Stimulated activated CD4-positive, alpha-beta T cell treated with anti-CD3 and anti-CD28 coated beads, TNF-alpha, amount 100 ng/mL, for 4 hours (primary cell): ENCODE data around the gene LRRC36.
"Not testable (repeated sequence)": the region's sequence is repeated elsewhere in the genome, so short reads cannot be mapped to it uniquely, and the experiment has no call there.

Source experiments
- DNase-seq, 3 experiments: peaks; one replicate each; pipeline ENCODE4 v3.0.0-alpha.2; 2020; ENCODE audit warnings: low read depth in 3 of 3

Gene LRRC36

DNA sequence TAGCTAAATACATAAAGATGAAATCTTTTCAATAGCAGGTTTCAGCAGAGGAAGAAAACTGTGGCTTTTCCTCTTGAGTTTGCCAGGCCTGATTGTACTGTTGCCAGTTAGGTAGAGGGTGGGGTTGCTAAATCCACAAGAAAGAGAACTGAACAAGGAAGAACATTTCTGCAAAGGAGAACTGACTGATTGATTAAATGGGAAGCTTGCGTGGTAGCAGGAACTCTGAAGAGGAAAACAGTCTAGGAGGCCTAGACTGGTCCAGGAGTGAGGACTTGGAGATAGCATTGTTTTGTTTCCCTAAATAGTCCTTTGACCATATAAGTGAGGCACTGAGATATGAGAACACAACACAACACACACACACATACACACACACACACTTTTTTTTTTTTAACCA lies 18.8 kb downstream of the LRRC36 start:
- no peak for DNase-seq

DNA sequence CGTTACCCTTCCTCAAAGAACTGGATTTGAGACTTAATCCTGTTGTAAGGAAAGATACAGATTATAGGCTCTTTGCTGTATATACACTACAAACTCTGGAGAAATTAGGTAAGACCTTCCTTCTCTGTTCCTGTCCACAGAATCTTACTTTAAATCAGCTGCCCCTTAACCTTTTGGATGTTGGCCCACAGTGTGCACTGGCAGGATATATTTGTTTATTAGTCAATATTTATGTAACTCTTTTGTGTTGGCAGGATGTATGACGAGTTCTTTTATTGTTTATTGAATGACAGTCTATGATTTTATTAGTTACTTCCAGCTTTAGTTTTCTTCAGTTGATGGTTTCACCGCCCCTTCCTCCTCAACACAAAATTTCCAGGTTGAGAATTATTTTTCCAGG lies 19.7 kb downstream of the LRRC36 start:
- no peak for DNase-seq

DNA sequence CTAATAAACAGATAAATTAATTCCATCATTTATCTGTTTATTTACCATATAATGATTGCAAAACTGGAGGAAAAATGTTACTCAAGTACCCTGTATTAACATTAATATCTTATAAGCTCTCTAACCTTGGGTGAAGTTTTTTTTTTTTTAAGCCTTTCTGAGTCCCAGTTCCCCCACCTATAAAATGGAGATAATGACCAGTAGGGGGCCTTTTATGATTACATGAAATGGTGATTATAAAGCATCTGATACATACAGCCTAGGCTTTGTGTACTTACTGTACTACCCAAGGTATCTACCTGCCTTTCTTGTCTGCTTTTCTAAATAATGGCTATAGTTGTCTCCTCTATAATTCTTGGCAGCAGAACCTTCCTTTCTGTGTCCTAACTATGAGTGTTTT lies 22.6 kb downstream of the LRRC36 start:
- DNase-seq, result no peak

DNA sequence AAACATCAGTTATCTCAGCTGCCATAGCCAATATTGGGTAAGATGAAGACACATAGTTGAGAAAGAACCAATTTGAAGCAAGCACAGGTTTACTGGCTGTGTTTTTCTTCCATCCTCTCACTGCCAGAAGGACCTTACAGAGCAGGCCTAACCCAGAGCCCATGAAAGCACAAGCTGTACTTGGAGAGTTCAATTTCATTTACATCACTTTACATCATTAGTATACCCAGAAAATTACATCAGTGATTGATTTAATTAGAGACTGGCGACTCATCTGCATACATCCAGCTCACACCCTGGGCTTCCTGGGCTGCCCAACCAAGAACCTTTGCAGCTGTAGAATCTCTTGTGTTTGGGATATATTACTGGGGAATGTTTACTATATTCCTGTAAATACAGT lies 23.7 kb downstream of the LRRC36 start:
- DNase-seq, result no peak

DNA sequence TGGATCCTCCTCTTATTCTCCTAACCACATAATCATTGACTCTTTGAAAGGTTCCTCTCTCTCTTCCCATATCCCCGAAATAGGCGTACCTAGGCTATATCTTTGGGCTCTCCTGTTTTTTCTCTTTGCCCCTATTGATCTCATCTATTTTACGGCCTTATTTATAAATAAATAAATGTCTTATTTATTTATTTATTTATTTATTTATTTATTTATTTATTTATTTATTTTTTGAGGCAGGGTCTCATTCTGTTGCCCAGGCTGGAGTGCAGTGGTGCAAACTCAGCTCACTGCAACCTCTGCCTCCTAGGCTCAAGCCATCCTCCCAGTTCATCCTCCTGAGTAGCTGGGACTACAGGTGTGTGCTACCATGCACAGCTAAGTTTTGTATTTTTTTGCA lies 25.8 kb downstream of the LRRC36 start:
- DNase-seq, result not testable (repeated sequence)

DNA sequence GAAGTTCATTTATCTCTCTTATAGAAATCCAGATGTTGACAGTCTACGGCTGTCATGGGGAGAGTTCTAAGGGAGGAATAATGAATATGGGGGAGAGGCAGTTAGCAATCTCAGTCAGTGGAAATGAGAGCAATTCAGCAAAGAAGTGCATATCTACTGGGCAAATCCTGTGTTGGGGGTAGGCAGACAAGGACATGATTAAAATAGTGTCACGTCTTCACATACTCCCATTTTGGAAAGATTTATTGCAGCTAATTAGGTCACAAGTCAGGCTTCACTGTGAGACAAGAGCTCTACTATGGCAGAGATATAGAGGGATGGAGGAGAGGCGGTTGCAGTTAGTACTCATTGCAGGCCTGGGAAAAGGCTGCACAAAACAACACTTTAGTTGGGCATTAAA lies 29.8 kb downstream of the LRRC36 start:
- no peak for DNase-seq

DNA sequence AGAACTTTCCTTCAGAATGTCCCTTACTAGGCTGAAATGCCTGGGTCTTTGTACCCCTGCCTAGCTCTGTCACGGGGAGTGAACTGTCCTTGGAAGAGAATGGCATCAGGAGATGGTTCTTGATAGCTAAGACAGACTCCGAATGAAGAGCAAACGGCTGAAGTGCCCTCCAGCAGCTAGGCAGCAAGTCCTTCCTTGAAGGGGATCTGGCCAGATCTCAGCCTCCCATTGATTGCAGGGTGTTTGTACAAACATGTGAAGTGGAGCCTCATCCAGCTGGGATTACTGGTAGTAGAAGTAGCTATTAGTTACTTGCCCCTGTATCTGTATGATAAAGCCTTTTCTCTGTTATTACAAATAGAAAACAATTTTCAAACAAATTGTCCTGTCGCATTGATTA lies 30.9 kb downstream of the LRRC36 start:
- no peak for DNase-seq

DNA sequence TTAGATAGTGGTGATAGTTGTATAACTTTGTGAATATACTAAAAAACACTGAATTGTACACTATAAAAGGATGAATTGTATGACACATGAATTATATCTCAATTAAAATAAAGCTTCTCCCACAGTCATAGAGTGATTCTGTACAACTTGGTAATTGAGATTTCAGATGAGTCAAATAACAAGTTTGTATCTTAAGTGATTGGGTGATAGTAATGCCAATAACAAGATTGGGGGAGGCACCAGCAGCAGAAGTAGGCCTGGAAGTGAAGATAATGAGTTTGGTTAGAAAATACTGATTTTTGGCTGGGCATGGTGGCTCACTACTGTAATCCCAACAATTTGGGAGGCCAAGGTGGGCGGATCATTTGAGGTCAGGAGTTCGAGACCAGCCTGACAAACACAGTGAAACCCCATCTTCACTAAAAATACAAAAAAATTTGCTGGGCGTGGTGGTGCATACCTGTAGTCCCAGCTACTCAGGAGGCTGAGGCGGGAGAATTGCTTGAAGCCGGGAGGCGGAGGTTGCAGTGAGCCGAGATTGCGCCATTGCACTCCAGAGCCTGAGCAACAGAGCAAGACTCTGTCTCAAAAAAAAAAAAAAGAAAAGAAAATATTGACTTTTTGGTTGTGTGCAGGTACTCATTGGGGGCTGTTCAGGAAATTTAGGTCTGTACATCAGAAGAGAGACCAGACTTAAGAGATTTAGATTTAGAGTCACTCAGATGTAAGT lies 33.1 kb downstream of the LRRC36 start:
- not testable (repeated sequence) for DNase-seq

DNA sequence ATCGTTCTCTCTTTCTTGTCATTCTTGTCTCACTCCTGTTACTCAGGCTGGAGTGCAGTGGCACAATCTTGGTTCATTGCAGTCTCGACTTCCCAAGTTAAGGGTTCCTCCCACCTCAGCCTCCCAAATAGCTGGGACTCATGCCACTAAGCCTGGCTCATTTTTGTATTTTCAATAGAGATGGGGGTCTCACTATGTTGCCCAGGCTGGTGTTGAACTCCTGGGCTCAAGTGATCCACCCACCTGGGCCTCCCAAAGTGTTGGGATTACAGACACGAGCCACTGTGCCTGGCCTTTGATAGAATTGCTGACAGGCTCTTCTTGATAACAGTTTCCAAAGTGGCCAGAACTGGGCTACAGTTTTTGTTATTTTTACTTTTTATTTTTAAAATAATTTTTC lies 34.4 kb downstream of the LRRC36 start:
- no peak for DNase-seq

DNA sequence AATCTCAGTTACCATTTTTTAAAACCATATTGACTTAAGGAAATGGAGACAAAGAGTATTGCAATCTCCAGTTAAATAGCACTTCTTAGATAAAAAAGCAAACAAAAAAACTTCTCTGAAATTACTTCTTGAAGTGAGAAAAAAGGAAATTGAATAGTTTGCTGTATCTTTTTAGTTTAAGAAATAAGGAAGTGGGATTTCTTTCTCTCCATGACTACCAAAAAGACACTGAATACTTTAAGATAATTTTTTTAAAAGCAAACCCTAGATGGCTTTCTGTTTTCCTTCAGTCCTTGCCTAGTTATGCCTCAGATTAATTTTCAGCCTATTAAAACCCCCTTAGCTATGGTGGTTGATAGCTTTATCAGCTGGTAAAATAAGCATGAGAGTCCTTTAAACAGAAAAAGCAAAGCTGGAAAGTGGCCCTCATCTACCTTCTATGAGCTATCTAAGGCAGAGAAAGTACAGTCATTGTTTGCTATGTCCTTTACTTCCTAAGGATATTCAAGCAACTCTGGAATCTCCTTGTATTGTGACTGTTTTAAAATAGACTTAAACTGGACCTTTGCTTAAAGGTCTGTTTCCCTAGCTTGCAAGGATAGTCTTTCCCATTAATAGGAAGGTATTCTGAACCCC lies 38.1 kb downstream of the LRRC36 start:
- DNase-seq, result no peak

DNA sequence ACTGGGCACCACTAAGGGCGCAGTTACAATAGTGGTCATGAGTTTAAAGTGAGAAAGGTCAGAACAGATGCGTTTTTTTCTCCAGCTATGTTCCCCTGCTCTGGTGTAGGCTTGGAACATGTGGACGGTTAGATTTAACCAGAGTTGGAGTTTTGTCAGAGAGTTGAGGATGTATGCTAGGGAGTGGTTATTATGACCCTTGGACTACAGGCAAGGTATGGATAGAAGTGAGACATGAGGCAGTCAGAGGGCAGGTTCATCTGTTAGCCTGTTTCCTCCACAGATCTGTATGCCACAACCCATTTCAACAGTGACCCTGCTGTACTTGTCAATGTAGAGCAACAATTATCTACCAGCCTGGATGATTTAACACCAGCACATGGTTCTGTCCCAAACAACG lies 44.0 kb downstream of the LRRC36 start:
- DNase-seq, result no peak

DNA sequence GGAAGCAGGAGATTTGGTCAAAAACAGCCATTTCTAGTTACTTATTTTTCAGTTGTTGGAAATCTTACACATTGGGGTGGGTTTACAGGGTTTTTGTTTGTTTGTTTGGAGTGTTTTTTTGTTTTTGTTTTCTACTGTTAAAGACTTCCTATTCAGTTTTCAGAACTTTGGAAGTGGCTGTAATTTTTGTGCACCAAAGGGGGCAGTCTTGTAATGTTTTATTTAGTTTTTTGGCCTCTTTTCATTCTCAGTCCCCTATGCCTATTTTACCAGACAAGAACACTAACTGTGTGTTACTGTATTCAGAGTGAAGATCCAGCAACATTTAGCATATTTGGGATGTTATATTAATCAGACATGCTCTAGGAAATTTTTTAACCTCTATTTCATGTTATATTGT lies 46.0 kb downstream of the LRRC36 start:
- DNase-seq, result no peak

DNA sequence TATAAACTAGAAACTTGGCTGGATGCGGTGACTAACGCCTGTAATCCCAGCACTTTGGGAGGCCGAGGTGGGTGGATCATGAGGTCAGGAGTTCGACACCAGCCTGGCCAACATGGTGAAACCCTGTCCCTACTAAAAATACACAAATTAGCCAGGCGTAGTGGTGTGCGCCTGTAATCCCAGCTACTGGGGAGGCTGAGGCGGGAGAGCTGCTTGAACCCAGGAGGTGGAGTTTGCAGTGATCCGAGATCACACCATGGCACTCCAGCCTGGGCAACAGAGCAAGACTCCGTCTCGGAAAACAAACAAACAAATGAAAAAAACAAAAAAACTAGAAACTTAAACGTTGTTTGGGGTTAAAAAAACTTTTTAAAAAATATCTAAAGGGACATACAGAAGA lies 49.4 kb downstream of the LRRC36 start:
- not testable (repeated sequence) for DNase-seq

DNA sequence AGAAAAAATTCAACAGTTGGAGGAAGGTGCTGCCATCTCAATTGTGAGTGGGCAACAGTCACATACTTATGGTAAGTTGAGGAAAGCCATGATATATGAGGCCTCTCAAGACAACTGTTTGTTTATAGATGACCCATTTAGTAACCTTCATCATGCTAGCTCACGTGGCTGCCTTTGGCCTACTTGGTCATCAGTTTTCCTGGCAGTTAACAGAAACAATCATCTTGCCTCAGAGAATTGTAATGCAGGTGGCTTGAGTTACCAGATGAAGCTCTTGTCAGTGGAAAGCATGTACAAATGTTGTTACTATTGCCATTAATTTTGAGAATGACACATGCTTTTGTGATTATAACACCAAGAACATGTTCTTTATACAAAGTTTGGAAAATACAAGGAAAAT lies 52.0 kb downstream of the LRRC36 start:
- no peak for DNase-seq

DNA sequence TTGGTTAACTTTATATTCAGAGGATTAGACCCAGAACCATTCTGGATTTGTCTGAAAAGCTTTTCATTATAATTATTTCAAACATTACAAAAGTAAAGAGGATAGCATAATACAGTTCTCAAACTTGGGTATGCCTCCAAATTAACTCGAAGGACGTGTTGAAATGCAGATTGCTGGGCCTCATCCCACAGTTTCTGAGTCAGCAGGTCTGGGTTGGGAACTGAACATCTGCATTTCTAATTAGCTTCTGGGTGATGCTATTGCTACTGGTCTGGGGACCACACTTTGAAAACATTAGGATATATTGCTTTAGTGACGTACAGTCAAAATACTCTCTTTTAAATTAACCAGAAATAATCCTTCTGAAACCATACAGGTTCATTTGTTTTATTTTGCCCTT lies 56.7 kb downstream of the LRRC36 start:
- DNase-seq, result no peak

DNA sequence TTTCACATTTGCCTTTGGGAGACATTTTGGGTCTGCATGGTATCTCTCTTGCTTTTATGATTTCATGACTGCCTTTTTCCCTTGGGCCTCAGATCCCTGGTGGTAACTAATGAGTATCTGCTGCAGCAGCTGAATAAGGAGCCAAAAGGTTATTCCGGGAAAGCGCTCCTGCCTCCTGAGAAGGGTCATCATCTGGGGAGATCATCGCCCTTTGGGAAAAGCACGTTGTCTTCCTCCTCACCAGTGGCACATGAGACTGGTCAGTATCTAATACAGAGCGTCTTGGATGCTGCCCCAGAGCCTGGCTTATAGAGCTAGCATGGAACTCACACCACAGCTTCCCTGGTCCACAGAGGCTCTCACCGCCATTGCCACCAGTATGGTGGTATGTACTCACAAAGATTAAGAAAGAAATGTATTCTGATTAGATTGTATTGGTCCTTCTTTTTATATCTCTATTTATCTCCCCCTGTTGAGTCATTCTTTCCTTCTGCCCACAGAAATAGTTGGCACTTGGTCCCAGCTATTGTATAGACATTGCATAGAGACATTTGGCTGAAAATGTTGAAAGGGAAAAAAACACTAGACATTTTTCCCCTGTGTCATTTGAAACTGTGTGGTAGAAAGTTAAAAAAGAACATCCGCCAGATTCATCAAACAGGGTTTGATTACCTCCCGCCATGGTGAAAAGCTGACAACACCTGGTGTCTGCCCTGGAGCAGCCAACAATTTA lies 58.3 kb downstream of the LRRC36 start:
- no peak for DNase-seq

DNA sequence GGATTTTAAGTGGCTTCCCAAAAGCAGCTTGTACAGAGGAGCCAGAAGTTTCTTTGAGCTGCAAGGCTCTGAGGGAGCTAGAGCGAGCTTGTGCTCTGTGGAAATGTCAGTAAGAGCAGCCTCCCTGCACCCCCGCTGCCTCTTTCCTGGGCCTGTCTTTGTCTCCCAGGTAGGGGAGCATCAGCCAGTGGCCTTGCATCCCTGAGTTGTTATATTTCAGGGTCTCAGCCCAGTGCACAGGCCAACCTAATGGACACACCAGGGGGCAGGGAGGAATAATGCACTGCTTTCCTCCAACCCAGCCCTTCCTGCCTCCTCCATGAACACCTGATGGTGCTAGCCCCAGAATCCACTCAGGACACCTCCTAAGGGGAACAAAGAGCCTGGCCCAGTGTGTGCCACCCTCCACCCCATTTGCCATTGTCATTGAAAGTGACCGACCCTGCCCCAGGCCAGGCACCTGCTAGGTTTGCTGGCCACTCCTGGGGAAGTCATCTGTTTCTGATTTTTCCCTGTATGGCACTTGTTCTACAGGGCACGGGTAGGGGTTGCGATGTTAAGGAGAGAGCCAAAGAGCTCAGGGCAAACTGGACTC lies 60.3 kb downstream of the LRRC36 start:
- DNase-seq, result no peak

DNA sequence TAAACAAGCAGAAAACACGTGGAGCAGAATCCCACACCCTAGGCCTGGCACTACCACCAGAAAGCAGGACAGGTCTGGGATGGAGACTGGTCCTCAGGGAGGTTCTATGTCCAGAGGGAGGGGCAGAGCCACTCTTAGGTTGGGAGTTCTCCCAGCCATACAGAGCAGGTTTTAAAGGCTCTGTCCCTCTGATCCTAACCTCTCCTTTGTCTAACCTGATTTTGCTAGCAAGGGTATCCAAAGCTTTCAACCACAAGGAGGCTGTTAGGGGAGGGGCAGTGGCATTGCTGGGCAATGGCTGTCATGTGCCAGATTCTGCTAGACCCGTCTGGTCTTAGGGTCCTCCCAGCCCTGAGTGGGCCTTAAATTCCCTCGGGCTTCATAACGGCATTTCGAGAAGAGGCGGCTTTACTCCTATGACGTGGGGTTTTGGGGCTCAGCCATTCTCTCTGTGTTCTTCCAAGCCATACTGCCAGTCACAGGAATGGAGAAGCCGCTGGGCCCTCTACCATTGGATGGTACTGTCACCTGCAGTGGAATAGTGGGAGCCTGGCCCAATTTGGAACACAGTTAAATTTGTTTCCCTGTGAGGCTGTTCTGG lies 61.0 kb downstream of the LRRC36 start:
- no peak for DNase-seq

DNA sequence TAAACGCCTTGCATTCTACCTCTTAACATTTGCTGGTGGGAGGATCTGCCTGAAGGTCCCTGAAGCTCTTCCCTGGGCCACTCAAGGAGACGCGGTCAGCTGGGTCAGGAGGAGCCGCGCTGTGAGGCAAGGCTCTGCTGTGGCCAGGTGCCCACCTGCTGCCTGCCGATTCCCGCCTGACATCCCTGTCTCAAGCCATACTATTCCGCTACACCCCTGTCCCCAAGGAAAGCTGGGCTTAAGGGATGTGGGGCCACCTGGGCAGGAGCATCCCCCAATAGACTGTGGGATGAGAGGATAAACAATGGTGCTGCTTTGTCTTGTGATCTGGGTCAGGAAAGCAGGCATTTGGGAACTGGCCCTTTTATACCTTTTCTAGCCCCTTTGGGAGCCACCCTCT lies 61.6 kb downstream of the LRRC36 start:
- no peak for DNase-seq

DNA sequence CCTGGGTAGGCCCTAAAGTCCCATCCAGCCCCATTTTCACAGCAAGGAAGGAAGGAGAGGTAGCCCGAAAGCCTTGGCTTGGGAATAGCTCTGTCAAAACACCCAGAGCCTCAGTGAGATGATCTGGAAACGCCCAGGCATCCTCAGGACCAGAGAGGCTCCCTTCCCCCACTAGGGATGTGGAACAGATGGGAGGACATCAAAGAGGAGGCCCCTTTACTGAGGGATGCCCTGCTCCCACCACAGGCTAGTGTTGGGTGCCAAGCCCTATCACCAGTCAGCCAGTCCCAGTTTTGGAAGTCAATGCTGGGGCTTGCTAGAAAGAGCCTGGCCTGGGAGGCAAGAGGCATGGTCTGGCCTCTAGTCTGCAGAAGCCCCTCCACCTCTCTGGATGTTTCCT lies 62.0 kb downstream of the LRRC36 start:
- DNase-seq, result no peak

DNA sequence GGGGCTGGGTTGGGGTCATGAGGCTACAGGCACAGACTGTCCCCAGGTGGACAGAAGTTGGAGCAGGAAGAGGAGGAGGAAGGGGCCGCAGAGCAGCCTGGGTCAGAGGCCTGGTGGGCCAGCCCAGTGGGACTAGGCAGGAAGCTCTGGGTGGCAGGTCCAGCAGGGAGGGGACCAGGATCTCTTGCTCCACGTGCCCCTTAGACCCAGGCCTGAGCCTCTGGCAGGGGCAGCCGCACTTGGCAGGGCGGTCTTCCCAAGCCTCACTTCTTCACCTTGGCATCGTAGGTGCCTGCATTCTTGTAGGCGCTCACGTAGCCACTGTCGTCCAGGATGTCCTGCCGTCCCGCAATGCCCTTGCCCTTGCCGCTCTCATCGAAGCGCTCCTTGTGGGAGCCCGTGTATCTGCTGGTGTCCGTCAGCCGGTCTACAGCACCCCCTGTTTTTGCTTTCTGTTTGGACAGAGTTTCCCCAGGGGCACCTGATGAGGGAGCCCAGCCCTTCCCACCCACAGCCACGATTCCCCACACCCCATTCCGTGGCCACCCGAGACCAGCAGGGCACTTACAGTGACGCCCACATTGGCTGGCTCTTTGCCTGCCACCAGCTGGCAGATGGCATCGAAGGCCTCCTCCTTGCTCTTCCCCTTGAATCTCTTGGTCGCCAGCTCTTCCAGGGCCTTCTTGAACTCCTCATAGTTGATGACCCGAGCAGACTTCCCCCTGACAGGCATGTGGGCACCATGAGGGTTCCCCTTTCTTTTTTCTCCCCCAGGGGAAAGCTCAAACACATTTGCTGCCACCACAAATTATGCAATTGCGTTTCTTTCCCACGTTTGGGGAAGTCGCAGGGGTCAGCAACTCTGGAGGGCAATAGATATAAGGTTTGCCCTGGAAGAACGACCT lies 63.5 kb downstream of the LRRC36 start:
- no peak for DNase-seq
